Stimulated activated CD4-positive, alpha-beta T cell treated with anti-CD3 and anti-CD28 coated beads, Interleukin-12 subunit alpha, Interleukin-12 subunit beta, amount 100 ng/mL, for 48 hours (primary cell): ENCODE measurements around the gene FOXP2.
"Not testable (repeated sequence)": the region's sequence is repeated elsewhere in the genome, so short reads cannot be mapped to it uniquely, and the experiment has no call there.

ENCODE experiments used
- DNase-seq, 3 donors: peaks; one replicate each; pipeline ENCODE4 v3.0.0-alpha.2; 2020; ENCODE audit warnings: low read depth in 2 of 3, low spot score in 1 of 3

The FOXP2 gene

DNA sequence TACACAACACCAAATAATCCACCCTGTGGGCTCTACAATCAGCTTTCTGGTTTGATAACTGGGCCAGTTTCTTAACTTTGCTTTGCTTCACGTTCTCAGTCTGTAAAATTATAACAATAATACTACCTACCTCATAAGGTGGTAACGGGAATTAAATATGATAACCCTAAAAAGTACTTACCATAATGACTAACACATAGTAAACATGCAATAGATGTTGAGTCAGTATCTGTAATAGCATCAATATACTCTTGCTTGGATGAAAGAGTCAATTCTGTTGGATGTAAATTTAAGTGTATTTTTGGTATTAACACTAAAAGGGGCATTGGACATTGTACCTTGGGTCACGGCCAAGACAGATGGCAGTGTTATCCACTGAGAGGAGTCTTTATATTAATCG is 160.5 kb downstream of the FOXP2 start:
- no peak for DNase-seq

DNA sequence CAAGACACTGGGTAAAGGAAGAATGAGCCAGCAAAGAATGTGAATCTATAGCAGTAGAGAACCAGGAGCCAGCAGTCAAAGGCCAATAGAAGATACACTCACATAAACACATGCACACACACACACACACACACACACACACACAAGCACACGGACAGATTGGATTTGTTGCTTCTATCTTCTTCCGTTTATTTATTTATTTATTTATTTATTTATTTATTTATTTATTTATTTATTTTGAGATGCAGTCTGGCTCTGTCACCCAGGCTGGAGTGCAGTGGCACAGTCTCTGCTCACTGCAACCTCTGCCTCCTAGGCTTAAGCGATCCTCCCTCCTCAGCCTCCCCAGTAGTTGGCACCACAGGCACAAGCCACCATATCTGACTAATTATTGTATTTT is 166.3 kb downstream of the FOXP2 start:
- DNase-seq, result not testable (repeated sequence)

GRCh38 chr7:114588506-114588905 is 173.9 kb downstream of the FOXP2 start:
- no peak for DNase-seq

GRCh38 chr7:114589436-114589835 is 174.8 kb downstream of the FOXP2 start:
- DNase-seq, result no peak

DNA sequence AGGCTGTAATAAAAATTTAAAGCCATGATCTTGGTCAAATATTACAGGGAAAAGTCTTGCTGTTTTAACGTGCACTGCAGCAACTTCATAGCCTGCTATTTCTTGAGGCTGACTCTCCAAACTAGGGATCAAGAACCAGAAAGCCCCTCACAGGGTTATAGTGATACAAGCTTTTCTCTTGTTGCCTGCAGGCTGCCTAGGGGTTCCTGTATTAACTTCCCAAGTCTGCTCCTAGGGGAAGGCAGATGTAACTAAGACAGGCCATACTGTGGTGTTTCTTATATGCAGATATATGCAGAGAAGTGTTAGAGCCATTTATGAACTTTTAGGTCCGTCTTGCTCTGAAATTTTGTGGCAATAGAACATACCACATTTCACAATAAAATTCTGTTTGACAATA is 175.7 kb downstream of the FOXP2 start:
- DNase-seq, result no peak

- DNase-seq, result no peak
Measured at GRCh38 chr7:114598946-114599345, 184.3 kb downstream of the FOXP2 start.

GRCh38 chr7:114606100-114606499 is 191.5 kb downstream of the FOXP2 start:
- no peak for DNase-seq

DNA sequence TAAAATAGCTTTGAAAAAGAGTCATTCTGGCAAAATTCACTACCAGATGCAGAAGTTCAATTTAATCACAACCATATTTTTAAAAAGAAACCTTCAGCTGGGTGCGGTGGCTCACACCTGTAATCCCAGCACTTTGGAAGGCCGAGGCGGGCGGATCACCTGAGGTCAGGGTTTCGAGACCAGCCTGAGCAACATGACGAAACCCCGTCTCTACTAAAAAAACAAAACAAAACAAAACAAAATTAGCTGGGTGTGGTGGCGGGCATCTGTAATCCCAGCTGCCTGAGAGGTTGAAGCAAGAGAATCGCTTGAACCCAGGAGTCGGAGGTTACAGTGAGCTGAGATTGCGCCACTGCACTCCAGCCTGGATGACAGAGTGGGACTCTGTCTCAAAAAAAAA is 194.2 kb downstream of the FOXP2 start:
- not testable (repeated sequence) for DNase-seq

DNA sequence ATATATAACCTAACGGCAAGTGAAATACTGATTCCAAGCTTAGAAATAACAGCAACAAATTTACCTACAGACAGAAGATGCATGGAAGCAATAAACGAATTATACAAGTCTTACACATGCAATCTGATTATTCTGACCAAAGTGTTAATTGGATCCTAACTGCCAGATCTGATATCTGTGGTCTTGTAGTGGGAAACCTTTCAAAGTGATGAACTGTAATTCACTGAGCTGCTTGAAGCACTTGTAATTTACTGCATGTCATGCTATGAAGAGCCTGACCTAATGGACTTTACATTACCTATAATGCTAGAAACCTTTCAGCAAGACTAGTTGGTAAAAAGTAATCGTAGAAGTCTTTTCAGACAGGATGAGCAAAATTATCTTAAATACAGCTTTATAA is 205.6 kb downstream of the FOXP2 start:
- DNase-seq, result no peak

DNA sequence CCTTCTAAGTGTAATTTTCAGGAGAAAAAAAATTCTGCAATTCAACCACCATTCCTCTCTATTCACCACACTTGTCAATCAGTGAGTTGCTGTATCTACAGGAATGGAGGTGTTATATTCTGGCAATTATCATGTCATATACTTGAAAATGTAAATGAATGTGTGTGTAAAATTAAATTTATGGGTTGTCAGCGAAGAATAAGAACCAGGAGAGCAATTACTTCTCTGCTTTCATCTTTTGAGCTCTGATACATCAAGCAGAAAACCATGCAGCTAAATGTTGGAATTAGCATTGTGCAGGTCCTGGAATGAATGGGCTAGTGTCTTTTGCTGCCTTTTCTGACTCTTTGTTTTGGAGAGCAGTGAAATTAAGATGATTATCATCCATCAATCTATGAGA is 207.6 kb downstream of the FOXP2 start:
- DNase-seq, result no peak

DNA sequence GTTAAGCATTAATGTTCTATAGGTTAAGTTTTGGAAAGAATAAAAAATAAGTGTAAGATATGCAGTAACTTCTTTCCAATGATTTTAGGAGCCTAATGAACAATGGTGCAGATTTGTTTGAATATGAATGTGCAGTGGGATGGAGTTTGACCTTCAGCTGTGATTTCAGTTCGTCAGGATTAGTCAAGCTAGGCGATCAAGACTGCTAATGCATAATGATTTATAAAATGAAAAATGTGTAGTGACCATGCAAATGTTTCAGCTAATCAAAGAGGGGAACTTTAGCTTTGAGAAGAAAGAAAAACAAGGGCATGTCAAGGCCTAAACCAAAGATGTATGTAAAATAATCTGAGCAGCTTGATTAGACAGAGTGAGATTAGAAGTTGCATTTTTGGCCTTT is 208.5 kb downstream of the FOXP2 start:
- no peak for DNase-seq

DNA sequence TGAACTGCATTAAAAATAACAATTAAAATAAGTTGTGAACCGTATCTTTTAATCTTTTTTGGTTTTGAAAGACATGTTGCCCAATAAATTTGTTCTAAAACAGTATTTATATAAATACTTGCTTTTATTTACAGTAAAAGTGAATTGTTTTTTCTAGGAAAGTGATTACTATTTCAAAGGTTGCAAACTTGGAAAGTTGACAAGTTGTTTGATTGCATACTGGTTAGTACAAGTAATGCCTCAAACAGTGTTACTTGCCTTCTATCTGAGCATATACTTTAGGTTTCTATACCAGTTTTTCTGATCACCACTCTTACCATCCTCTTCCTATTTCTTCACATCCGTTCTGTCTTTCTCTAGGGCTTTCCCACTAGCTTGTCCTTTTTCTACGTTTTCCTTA is 212.6 kb downstream of the FOXP2 start:
- DNase-seq, result no peak

DNA sequence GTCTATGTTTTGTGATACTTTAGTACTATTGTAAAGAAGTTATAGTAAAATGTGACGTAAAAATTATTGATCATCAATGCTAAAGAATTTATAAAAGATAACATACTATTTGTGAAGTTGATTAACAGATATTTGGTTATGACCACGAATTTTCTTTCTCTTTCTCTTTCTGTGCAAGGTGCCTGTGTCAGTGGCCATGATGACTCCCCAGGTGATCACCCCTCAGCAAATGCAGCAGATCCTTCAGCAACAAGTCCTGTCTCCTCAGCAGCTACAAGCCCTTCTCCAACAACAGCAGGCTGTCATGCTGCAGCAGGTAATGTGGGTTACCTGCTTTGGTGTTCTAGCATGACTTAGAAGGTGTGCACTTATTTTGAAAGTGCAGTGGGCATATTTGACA is 213.7 kb downstream of the FOXP2 start:
- no peak for DNase-seq

DNA sequence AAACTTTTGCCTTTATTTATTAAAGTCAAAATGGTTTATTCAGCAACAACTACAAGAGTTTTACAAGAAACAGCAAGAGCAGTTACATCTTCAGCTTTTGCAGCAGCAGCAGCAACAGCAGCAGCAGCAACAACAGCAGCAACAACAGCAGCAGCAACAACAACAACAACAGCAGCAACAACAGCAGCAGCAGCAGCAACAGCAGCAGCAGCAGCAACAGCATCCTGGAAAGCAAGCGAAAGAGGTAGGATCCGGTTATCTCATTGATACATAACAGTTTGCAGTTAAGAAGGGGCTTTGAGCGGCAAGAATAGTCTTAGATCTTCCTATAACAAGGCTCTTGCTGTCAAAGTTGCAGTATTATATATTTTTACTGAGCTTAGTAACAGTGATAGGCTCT is 215.1 kb downstream of the FOXP2 start:
- no peak for DNase-seq

DNA sequence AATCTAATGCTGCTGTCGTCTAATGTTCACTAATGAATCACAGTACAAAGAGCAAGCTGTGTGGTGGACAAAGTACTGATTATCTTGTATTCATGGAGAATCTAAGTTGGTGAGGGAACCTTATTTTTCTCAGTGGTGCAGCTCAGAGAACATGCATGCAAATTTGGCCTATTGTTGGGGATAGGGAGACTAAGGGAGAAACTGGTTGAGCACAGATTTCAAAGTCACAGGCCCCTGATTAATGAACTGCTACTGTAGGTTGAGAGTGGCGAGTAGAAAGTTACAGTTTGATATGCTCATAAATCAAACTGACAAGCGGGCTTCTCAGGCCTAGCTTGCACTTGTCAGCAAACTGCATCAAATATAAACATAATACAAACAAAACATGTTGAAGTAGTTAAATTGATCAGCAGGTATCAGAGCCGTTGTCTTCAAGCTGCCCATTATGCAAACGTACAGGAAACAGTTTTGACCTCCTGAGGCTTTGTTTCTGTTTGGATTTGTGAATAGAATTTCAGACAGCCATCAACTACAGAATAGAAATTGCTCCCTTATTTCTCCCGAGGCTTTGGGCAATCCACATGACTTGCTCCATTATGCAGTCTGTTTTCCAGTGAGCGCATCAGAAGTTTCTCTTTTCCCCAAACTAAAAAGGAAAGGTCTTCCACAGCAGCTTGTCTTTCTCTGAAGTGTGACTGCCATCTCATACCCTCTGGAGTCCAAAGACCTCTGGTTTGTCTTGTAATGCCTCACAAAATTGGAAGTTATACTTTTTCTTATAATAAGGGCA is 215.8 kb downstream of the FOXP2 start:
- no peak for DNase-seq

GRCh38 chr7:114631249-114631822 is 216.7 kb downstream of the FOXP2 start:
- DNase-seq, result no peak

- DNase-seq, result no peak
Measured at GRCh38 chr7:114639451-114639850, 224.8 kb downstream of the FOXP2 start.

DNA sequence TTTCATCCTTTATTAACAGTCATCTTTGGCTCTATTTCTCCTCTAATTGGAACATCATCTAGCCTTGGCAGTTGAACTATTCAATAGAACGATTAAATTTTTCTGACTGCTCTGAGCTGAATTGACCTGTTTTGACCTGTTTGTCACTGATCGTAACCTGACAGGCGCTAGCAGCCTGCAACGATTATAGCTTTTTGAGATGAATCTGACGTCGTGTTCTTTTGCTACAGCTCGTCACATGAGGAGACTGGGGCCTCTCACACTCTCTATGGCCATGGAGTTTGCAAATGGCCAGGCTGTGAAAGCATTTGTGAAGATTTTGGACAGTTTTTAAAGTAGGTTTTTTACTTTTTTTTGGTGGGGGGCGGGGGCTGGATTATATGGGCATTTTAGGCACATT is 229.8 kb downstream of the FOXP2 start:
- no peak for DNase-seq

GRCh38 chr7:114645451-114645850 is 230.8 kb downstream of the FOXP2 start:
- no peak for DNase-seq

- no peak for DNase-seq
Measured at GRCh38 chr7:114647518-114647917, 232.9 kb downstream of the FOXP2 start.

DNA sequence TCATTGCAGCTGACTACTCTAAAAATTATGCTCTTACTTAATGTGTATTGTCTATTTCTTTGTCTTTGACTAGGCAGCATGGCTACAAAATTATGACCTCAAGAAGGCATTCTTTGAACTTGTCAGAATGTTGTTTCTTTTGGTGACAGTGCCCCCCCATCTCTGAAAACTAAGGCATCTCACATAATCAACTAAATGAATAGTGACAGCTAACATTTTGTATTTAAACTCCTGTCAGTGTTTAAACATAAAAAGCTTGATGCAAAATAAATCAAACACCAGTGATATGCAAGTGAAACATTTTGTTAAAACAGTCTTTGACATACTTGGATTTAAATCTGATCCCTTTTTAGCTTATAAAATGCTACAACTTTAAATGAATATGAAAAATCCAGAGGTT is 233.5 kb downstream of the FOXP2 start:
- no peak for DNase-seq

DNA sequence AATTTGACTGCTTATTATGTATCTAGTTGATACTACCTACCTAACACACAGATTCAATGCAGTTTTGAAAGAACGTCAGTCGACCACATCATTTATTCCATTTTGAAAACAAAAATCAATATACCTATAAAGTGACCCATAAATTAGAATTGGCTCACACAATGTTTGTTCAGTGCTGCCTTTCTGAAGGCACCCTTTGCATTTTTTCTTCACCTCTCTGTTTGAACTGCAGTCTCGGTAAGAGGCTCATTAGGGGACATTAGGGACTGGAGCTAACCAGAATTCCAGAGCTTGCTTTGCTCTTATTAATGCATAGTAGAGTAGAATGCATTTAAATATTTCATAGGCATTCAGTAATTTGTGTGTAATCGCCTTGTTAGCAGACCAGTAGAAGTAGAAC is 234.1 kb downstream of the FOXP2 start:
- DNase-seq, result no peak

DNA sequence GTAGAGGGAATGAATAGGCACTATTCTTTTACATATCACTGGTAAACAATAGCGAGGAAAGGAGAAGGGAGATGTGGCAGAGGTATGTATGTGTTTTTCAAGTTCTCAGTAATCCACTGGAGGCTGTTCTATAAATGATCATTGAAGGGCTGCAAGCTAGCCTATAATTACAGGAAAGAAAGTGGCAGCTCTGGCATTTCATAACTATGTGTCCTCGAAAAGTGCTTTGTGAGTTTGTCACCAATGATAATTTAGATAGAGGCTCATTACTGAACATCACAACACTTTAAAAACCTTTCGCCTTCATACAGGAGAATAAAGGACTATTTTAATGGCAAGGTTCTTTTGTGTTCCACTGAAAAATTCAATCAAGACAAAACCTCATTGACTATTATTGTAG is 235.1 kb downstream of the FOXP2 start:
- no peak for DNase-seq
